Osteocyte (in vitro differentiated cells): ENCODE data around the gene DEGS2. TPM values are rescaled to one million over a fixed set of nuclear protein-coding genes. Genes with fewer than 3 reads are reported as not detected.

Experiments
- DNase-seq: peaks from one replicate; pipeline ENCODE4 v3.0.0; 2021; ENCODE audit warnings: mixed read lengths; ENCODE audit not compliant: unreplicated experiment; ENCODE audit errors: extremely low spot score
- H3K27ac Mint-ChIP-seq: one replicate; pipeline ENCODE4 v1.8.0; 2021; ENCODE audit warnings: mild to moderate bottlenecking, mixed read lengths; ENCODE audit not compliant: unreplicated experiment
- H3K27me3 Mint-ChIP-seq: one replicate; pipeline ENCODE4 v1.8.0; 2021; ENCODE audit warnings: mixed read lengths; ENCODE audit not compliant: unreplicated experiment
- H3K36me3 Mint-ChIP-seq: one replicate; pipeline ENCODE4 v1.8.0; 2021; ENCODE audit warnings: mixed read lengths; ENCODE audit not compliant: unreplicated experiment
- H3K4me1 Mint-ChIP-seq: one replicate; pipeline ENCODE4 v1.8.0; 2021; ENCODE audit warnings: mixed read lengths; ENCODE audit not compliant: unreplicated experiment
- H3K4me3 Mint-ChIP-seq: one replicate; pipeline ENCODE4 v1.8.0; 2021; ENCODE audit warnings: mild to moderate bottlenecking, moderate library complexity, mixed read lengths; ENCODE audit not compliant: unreplicated experiment
- H3K9me3 Mint-ChIP-seq: one replicate; pipeline ENCODE4 v1.8.0; 2021; ENCODE audit warnings: mixed read lengths; ENCODE audit not compliant: unreplicated experiment
- total RNA-seq: library from RNA; stranded (reverse); gene quantifications from 2 replicates; pipeline ENCODE4 v1.2.1, GENCODE V29; 2021
- TF ChIP-seq, protein P1 (sequence below): fragments of 200-600 bp; sonication (generic); IDR thresholded peaks from 2 replicates; pipeline ENCODE4 v1.5.0; 2021; ENCODE audit warnings: antibody characterized with exemption, mild to moderate bottlenecking, moderate library complexity

Gene DEGS2
- total RNA-seq, 1 donor from 2014 or later = 0.19 TPM

DNA sequence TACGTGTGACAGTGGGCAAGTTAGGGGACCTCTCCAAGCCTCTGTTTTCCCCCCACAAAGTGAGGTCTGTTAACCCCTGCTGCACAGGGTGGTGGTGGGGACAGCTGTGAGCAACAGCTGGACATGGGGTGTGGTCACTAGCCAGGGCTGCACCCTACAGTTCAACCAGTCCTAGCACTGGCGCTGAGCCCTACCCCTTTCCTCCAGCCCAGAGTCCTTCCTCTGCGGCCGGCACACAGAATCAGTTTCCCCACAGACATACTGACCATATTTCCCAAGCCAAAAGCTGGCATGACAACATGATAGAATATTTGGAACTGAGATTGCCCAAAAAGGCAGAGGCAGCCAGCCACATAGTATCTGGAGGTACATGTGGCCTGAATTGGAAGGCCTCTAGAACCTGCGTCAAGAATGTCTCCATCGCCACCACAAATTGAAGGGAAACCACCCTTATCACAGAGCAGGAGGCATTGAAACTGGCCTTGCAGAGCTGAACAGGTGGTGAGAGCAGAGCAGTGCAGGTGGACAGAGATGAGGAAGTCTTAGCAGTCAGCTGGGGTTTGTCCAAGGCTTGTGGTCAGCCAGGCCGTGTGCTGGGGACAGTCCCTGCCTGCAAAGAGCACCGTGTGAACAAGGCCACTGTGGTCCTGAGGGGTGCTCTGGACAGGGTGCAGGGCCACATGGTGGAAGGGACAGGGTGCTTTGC lies 21.2 kb downstream of the DEGS2 start:
- TF ChIP-seq, protein P1, sequence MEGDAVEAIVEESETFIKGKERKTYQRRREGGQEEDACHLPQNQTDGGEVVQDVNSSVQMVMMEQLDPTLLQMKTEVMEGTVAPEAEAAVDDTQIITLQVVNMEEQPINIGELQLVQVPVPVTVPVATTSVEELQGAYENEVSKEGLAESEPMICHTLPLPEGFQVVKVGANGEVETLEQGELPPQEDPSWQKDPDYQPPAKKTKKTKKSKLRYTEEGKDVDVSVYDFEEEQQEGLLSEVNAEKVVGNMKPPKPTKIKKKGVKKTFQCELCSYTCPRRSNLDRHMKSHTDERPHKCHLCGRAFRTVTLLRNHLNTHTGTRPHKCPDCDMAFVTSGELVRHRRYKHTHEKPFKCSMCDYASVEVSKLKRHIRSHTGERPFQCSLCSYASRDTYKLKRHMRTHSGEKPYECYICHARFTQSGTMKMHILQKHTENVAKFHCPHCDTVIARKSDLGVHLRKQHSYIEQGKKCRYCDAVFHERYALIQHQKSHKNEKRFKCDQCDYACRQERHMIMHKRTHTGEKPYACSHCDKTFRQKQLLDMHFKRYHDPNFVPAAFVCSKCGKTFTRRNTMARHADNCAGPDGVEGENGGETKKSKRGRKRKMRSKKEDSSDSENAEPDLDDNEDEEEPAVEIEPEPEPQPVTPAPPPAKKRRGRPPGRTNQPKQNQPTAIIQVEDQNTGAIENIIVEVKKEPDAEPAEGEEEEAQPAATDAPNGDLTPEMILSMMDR = no peak
- H3K4me1 Mint-ChIP-seq = peaks cover 3% of the 10 kb centered on the region
- peaks cover 24% of the 10 kb centered on the region for H3K36me3 Mint-ChIP-seq
- H3K27me3 Mint-ChIP-seq = no peaks in the 10 kb centered on the region
- no peaks in the 10 kb centered on the region for H3K9me3 Mint-ChIP-seq
- no peak for DNase-seq
- H3K4me3 Mint-ChIP-seq = no peak overlapping the region
- no peak overlapping the region for H3K27ac Mint-ChIP-seq

DNA sequence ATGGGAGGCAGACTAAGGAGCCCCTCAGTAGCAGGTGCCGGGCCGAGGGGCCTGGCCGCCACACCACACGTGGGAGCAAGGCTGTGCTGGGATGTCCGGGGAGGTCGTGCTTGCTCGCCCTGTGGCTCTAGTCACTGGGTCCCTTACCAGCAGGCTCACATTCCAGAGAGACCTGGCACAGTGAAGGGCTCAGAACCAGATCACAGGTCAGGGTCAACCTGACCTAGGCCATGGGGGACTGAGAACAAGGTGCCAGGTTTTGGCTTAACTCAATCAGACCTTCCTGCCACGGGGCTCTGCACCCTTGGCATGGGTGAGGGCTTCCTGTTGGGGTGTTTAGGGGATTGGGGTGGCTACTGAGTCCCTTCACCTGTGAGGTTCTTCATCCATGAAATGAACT lies 22.3 kb downstream of the DEGS2 start:
- H3K4me1 Mint-ChIP-seq = peaks cover 10% of the 10 kb centered on the region
- TF ChIP-seq, protein P1 = no peak
- H3K27ac Mint-ChIP-seq = no peak overlapping the region
- H3K4me3 Mint-ChIP-seq = no peak overlapping the region
- no peaks in the 10 kb centered on the region for H3K27me3 Mint-ChIP-seq
- peaks cover 26% of the 10 kb centered on the region for H3K36me3 Mint-ChIP-seq
- no peaks in the 10 kb centered on the region for H3K9me3 Mint-ChIP-seq
- DNase-seq = no peak

DNA sequence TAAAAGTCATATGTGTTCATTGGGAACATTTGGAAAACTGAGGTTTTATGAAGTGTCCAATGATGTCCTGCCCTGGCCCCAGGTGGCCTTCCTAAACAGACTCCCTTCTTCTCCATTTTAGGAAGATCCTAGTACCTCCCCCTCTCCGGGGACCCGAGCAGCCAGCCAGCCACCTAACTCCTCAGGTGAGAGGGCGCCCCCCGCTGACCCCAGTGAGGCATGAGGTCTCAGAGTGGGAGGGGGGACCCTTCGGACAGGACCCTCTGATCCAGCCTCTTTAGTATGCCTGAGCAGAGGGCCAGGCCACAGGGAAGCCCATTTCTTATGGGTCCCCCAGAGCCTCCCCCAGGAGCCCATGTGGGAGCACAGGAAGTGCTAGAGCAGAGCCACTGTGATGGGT lies 23.7 kb downstream of the DEGS2 start:
- TF ChIP-seq, protein P1 = no peak
- no peaks in the 10 kb centered on the region for H3K27me3 Mint-ChIP-seq
- H3K36me3 Mint-ChIP-seq = peaks cover 30% of the 10 kb centered on the region
- peaks cover 10% of the 10 kb centered on the region for H3K4me1 Mint-ChIP-seq
- no peaks in the 10 kb centered on the region for H3K9me3 Mint-ChIP-seq
- DNase-seq = no peak
- H3K27ac Mint-ChIP-seq = no peak overlapping the region
- no peak overlapping the region for H3K4me3 Mint-ChIP-seq

DNA sequence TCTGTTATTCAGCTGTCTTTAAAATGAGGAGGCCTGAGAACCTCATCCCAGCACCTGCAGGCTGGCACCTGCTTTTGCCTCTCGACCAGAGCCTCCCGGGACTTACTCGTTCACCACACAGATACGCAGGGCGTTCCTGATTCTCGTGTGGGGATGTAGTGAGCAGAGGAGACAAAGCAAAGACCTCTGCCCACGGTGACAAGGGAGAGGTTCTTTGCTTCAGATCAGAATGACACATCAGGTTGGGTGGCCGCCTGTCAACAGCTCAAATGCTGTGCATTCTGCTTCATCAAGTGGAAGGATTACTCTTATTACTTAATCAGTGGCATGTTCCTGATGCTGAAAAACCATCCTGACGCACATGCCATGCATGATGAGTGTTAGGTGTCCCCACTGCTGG lies 24.4 kb downstream of the DEGS2 start:
- H3K4me1 Mint-ChIP-seq = peaks cover 10% of the 10 kb centered on the region
- no peaks in the 10 kb centered on the region for H3K27me3 Mint-ChIP-seq
- no peaks in the 10 kb centered on the region for H3K9me3 Mint-ChIP-seq
- DNase-seq = no peak
- H3K27ac Mint-ChIP-seq = no peak overlapping the region
- H3K36me3 Mint-ChIP-seq = peaks cover 32% of the 10 kb centered on the region
- no peak overlapping the region for H3K4me3 Mint-ChIP-seq
- TF ChIP-seq, protein P1 = no peak

DNA sequence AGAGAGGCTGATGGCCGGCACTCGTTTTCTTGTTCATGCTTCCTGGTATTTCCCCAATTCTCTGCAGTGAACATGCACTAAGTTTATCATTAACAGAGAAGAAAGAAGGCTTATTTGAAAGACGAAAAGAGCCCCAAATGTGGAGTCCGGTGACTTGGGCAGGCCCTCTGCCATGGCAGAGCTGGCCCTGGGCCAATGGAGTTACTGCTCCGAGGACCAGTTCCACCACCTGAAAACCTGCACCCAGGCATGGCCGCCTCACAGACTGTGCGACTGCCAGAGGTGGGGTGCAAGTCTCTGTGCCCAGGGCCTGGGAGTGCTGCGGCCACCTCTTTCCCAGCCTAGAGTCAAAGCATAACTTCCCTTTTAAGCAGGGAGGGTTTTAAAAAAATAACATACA lies 24.9 kb downstream of the DEGS2 start:
- no peak for DNase-seq
- TF ChIP-seq, protein P1 = no peak
- H3K36me3 Mint-ChIP-seq = peaks cover 32% of the 10 kb centered on the region
- H3K4me1 Mint-ChIP-seq = peaks cover 10% of the 10 kb centered on the region
- no peak overlapping the region for H3K4me3 Mint-ChIP-seq
- no peak overlapping the region for H3K27ac Mint-ChIP-seq
- no peaks in the 10 kb centered on the region for H3K27me3 Mint-ChIP-seq
- no peaks in the 10 kb centered on the region for H3K9me3 Mint-ChIP-seq
